GM21447 (cell line): ENCODE measurements around the gene GALK2.
"Not testable (repeated sequence)": the region's sequence is repeated elsewhere in the genome, so short reads cannot be mapped to it uniquely, and the experiment has no call there.

Source experiments
- ATAC-seq: cut with Tn5 transposase; IDR thresholded peaks from one replicate; pipeline ENCODE4 v1.9.1; 2021; ENCODE audit not compliant: unreplicated experiment

The GALK2 gene

DNA sequence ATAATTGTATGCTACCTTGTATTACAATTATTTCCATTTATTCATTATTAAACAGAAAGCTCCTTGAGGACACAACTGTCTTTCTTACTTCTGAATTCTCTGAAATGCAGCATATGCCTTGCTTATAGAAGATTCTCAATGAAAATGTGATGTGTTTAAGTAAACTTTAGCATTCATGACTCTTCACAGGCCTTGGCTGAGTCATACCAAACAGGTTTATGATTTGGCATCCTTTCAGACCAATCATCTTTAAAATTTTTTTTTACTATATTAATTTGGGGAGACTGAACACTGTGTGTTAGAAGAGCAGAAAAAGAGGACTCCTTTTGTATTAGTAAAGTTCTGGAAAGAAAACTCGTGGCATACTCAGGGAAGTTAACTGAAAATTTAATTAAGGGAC, 6.4 kb upstream of the GALK2 start:
- ATAC-seq = no peak

DNA sequence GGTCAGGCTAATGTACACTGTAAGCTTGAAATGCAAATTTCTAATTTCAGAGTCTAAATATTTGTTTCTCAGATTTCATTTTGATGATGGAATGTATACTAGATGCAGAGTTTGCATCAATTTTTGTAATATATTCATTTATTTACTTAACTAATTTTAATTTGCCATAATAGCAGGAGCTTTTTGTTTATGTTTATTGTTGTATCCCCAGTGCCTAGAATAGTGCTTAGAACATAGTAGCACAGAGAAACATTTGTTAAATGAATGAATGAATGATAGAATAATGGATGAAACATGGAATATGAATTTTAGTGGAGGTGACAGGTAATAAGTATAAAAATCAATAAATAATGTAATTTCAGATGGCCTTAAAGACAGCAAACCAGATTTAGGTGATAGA, 5.2 kb upstream of the GALK2 start:
- ATAC-seq = no peak

- ATAC-seq = no peak
These were observed 2.0 kb upstream of the GALK2 start for GRCh38 chr15:49168016-49168415.

DNA sequence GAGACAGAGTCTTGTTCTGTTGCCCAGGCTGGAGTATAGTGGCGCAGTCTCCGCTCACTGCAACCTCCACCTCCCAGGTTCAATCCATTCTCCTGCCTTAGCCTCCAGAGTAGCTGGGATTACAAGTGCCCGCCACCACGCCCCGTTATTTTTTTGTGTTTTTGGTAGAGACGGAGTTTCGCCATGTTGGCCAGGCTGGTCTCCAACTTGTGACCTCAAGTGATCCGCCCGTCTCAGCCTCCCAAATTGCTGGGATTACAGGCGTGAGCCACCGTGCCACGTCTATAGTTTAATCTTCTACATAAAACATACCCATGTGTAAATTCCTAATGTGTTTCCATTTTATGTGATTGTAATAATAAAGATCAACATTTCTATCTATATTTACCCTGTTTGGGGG, 1.7 kb downstream of the GALK2 start:
- no peak for ATAC-seq

DNA sequence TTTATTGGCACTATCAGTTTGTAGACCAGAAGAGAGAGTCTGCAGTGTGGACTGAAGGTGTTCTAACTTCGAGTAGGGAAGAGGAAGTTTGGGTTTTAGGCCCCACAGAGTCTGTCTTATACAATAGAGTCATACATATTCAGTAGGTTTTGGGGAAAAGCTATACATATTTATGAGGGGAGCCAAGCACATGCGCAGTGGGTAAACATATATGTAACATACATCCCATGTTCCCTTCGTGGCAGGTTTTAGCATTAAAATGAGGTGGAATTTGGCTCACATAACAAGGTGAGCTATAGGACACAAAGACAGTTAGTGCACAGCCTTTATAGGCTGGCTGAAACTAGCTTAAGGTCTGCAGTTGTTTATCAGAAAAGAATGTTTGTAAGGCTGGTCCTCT, 4.9 kb downstream of the GALK2 start:
- ATAC-seq = no peak

- ATAC-seq = not testable (repeated sequence)
These were observed 5.7 kb downstream of the GALK2 start for GRCh38 chr15:49175582-49176397.

GRCh38 chr15:49178497-49178896, 8.4 kb downstream of the GALK2 start:
- no peak for ATAC-seq

DNA sequence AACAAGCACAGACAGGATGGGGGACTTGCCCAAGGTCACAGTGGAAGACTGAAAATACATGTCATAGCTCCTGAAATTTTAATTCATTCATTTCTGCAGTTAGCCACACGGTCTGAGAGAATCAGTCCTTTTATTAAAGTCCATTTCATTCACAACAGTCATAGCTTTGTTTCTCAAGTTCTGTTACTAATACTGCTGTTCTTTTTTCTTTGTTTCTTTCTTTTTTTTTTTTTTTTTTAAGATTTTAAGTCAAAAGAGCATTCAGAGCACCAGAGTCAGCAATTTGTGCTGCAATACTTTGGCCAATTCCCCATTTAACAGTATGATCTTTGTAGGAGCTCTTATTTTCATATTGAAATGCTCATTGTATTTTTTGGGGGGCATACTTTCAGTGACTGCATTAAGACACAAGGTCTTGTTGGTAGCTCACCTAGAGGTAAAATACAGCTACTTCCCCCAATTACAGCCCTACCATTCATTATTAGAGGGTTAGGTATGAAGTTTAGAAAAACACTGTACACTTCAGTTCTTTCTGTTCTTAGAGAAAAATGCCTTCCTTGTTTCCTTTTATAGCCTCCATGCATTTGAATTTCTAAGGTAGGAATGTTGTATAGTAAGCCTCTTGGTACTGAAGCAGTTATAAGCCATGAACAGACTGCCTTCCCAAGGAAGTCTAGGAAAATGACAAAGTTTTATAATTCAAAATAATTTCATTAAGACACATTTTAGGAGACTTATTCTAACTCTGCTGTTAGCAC, 9.6 kb downstream of the GALK2 start:
- ATAC-seq = no peak

GRCh38 chr15:49182128-49182527, 12.1 kb downstream of the GALK2 start:
- ATAC-seq = no peak

DNA sequence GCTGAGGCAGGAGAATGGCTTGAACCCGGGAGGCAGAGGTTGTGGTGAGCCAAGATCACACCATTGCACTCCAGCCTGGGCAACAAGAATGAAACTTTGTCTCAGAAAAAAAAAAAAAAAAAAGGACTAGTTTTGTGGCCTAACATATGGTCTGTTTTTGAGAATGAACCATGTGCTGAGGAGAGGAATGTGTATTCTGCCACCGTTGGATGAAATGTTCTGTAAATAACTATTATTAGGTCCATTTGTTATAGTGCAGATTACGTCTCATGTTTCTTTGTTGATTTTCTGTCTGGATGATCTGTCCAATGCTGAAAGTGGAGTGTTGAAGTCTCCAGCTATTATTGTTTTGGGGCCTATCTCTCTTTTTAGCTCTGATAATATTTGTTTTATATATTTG, 13.7 kb downstream of the GALK2 start:
- not testable (repeated sequence) for ATAC-seq

GRCh38 chr15:49185473-49185872, 15.4 kb downstream of the GALK2 start:
- ATAC-seq = peak; percentile 87

DNA sequence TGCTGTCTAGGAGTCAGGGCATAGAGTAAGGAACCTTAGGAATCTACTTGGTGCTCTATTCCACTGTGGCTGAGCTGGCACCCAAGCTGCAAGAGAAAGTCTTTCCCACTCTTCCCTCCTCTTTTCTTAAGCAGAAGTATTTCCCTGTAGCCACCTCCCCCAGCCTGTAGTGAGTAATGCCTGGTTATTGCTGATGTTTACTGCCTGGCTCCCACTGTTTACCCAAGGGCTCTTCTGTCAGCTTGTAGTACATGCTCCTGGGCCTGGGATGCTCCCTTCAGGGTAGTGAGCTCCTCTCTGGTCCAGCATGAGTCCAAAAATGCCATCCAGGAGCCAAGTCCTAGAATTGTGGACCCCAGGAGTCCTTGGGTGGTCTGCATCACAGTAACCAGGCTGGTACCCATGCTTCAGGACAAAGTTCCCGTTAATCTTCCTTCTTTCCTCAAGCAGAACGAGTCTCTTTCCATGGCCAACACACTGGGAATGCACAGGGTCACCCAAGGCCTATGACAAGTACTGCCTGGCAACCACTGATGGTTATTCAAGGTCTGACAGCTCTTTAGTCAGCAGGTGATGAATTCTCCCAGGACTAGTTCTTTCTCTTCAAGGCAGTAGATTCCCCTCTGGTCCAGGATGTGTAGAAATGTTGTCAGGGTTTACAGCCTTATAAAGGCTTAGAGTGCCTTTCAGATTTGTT, 17.6 kb downstream of the GALK2 start:
- no peak for ATAC-seq

- ATAC-seq = no peak
These were observed 18.9 kb downstream of the GALK2 start for GRCh38 chr15:49188933-49189332.

DNA sequence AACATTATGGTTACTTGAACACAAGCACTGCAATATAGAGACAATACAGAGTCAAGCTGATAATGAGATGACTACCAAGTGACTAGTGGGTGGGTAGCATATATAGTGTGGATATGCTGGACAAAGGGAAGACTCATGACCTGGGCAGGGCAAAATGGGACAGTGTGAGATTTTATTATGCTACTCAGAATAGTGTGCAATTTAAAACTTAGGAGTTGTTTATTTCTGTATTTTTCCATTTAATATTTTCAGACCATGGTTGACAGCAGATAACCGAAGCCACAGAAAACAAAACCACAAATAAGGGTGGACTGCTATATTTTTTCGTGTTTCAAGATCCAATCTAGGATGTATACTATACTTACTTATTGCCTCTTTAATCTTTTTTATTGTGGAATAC, 19.6 kb downstream of the GALK2 start:
- ATAC-seq = no peak

- ATAC-seq = no peak
These were observed 20.5 kb downstream of the GALK2 start for GRCh38 chr15:49190586-49190985.

GRCh38 chr15:49191892-49192291, 21.8 kb downstream of the GALK2 start:
- no peak for ATAC-seq

- ATAC-seq = no peak
These were observed 26.8 kb downstream of the GALK2 start for GRCh38 chr15:49196856-49197255.

GRCh38 chr15:49199666-49200065, 29.6 kb downstream of the GALK2 start:
- no peak for ATAC-seq

- ATAC-seq = no peak
These were observed 30.3 kb downstream of the GALK2 start for GRCh38 chr15:49200347-49200746.

DNA sequence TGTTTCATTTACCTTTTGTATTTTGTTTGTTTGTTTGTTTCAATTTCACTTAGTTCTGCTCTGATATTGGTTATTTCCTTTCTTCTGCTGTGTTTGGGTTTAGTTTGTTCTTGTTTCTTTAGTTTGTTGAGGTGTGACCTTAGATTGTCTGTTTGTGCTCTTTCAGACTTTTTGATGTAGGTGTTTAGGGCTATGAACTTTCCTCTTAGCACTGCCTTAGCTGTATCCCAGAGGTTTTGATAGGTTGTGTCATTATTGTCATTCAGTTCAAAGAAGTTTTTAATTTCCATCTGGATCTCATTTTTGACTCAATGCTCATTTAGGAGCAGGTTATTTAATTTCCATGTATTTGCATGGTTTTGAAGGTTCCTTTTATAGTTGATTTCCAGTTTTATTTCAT, 38.1 kb downstream of the GALK2 start:
- not testable (repeated sequence) for ATAC-seq

- no peak for ATAC-seq
These were observed 42.9 kb downstream of the GALK2 start for GRCh38 chr15:49212897-49213296.
